GM12891 (cell line): ENCODE data around the gene SLC35F6.

Experiments used
- POLR2A ChIP-seq: IDR thresholded peaks from 2 replicates; pipeline ENCODE4 v1.6.1; 2011; ENCODE audit warnings: low read depth, low read length, control low read depth
- POLR2AphosphoS5 ChIP-seq: IDR thresholded peaks from 2 replicates; pipeline ENCODE4 v1.6.1; 2011; ENCODE audit warnings: low read depth, low read length, control low read depth
- TAF1 ChIP-seq: IDR thresholded peaks from 2 replicates; pipeline ENCODE4 v1.6.1; 2011; ENCODE audit warnings: low read depth, low read length, control low read depth

DNA sequence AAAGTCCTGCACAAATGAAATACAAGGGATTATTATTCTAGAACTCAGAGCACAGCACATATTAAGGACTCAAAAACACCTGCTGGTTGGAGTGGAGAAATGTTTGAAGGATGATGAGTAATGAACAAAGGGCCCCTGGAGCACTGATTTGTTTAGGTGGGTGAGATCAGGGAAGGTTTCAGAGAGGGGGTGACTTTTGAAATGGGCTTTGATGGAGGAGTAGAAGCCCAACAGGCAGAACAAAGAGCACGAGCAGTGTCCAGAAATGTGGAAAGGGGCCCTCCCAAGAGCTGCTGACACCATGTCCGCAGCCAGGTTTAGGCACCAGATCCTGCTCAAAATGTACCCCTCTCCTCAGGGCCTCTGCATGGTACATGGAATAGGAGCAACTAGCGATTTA lies 47.7 kb upstream of the SLC35F6 start:
- TF ChIP-seq POLR2AphosphoS5: no peak
- no peak for TF ChIP-seq POLR2A
- TF ChIP-seq TAF1: no peak
